Loucy (cell line): ENCODE data around the gene OVCH2.

ENCODE experiments used
- H2AFZ ChIP-seq: fragments of 200-600 bp; sonication (generic); 2 replicates; pipeline ENCODE4 v1.6.0; 2016; ENCODE audit warnings: antibody characterized with exemption, mild to moderate bottlenecking, low read length, moderate library complexity
- H3F3A ChIP-seq: fragments of 200-600 bp; 2 replicates; pipeline ENCODE4 v1.6.0; 2016; ENCODE audit warnings: antibody characterized with exemption, low read depth, mild to moderate bottlenecking
- H3K27me3 ChIP-seq: fragments of 200-600 bp; sonication (generic); 2 replicates; pipeline ENCODE4 v1.6.1; 2014; ENCODE audit warnings: low read length, mild to moderate bottlenecking; ENCODE audit not compliant: insufficient read depth, poor library complexity, severe bottlenecking
- H3K36me3 ChIP-seq: fragments of 200-600 bp; sonication (generic); 2 replicates; pipeline ENCODE4 v1.6.1; 2016; ENCODE audit warnings: low read length; ENCODE audit not compliant: insufficient read depth
- H3K4me1 ChIP-seq: fragments of 200-600 bp; sonication (generic); 2 replicates; pipeline ENCODE4 v1.5.1; 2014; ENCODE audit warnings: low read length, mild to moderate bottlenecking; ENCODE audit not compliant: insufficient read depth, poor library complexity, severe bottlenecking
- H3K4me2 ChIP-seq: fragments of 200-600 bp; sonication (generic); 2 replicates; pipeline ENCODE4 v1.6.0; 2014; ENCODE audit warnings: antibody characterized with exemption, low read length, low read depth, mild to moderate bottlenecking; ENCODE audit not compliant: poor library complexity, severe bottlenecking
- H3K4me3 ChIP-seq: fragments of 200-600 bp; sonication (generic); 2 replicates; pipeline ENCODE4 v1.5.1; 2014; ENCODE audit warnings: low read length, mild to moderate bottlenecking, mixed read lengths; ENCODE audit not compliant: poor library complexity, severe bottlenecking
- H3K79me2 ChIP-seq: fragments of 200-600 bp; sonication (generic); 2 replicates; pipeline ENCODE4 v1.6.1; 2014; ENCODE audit warnings: low read length; ENCODE audit not compliant: insufficient read depth
- H3K9ac ChIP-seq: fragments of 200-600 bp; sonication (generic); 2 replicates; pipeline ENCODE4 v1.6.0; 2014; ENCODE audit warnings: mild to moderate bottlenecking, low read depth, low read length, moderate library complexity; ENCODE audit not compliant: poor library complexity, severe bottlenecking
- H3K9me2 ChIP-seq: fragments of 200-600 bp; sonication (generic); replicated peaks from 2 replicates; pipeline ENCODE4 v1.6.1; 2016; ENCODE audit warnings: low read depth, low read length, mixed read lengths
- H3K9me3 ChIP-seq: fragments of 200-600 bp; sonication (generic); 2 replicates; pipeline ENCODE4 v1.6.1; 2014; ENCODE audit warnings: mild to moderate bottlenecking, antibody characterized with exemption, low read length, low read depth; ENCODE audit not compliant: insufficient read depth
- H4K20me1 ChIP-seq: fragments of 200-600 bp; sonication (generic); 2 replicates; pipeline ENCODE4 v1.6.0; 2014; ENCODE audit warnings: antibody characterized with exemption, low read length, mild to moderate bottlenecking; ENCODE audit not compliant: insufficient read depth, poor library complexity, severe bottlenecking
- EZH2phosphoT487 ChIP-seq: fragments of 200-600 bp; IDR thresholded peaks from 2 replicates; pipeline ENCODE4 v1.6.1; 2018; ENCODE audit warnings: antibody characterized with exemption, mild to moderate bottlenecking, moderate library complexity, borderline replicate concordance
- TF ChIP-seq, protein P1 (sequence below): fragments of 200-600 bp; sonication (generic); conservative IDR thresholded peaks from 2 replicates; pipeline ENCODE4 v1.5.1; 2014; ENCODE audit warnings: mild to moderate bottlenecking, antibody characterized with exemption, low read length

Gene OVCH2

DNA sequence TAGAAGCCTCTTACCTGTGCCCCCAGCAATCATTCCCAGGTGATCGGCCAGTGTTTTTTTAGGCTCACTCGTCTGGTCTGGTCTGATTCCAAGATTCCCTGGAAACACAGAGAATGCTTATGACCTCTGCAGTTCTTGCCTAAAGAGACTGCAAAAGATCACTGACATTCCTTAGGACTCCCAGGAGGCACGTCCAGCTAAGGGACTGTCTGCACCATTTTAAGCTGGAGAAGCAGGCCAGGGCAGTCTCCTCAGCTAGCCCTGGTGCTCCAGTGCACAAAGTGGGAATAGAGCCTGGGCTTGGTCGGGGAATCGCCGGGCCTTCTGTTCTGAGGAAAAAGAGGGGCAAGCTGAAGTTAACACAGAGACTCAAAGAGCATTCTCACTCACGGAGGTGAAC is 37.8 kb downstream of the OVCH2 start:
- H3K9me3 ChIP-seq, result no peaks in the 10 kb centered on the region
- H3K4me1 ChIP-seq, result no peaks in the 10 kb centered on the region
- no peak overlapping the region for H3K4me2 ChIP-seq
- TF ChIP-seq, protein P1, sequence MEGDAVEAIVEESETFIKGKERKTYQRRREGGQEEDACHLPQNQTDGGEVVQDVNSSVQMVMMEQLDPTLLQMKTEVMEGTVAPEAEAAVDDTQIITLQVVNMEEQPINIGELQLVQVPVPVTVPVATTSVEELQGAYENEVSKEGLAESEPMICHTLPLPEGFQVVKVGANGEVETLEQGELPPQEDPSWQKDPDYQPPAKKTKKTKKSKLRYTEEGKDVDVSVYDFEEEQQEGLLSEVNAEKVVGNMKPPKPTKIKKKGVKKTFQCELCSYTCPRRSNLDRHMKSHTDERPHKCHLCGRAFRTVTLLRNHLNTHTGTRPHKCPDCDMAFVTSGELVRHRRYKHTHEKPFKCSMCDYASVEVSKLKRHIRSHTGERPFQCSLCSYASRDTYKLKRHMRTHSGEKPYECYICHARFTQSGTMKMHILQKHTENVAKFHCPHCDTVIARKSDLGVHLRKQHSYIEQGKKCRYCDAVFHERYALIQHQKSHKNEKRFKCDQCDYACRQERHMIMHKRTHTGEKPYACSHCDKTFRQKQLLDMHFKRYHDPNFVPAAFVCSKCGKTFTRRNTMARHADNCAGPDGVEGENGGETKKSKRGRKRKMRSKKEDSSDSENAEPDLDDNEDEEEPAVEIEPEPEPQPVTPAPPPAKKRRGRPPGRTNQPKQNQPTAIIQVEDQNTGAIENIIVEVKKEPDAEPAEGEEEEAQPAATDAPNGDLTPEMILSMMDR, result no peak
- no peak for TF ChIP-seq EZH2phosphoT487
- H2AFZ ChIP-seq, result no peak overlapping the region
- H3K79me2 ChIP-seq, result no peaks in the 10 kb centered on the region
- no peaks in the 10 kb centered on the region for H3K27me3 ChIP-seq
- H3K9ac ChIP-seq, result no peak overlapping the region
- H4K20me1 ChIP-seq, result no peaks in the 10 kb centered on the region
- H3K36me3 ChIP-seq, result no peaks in the 10 kb centered on the region
- no peak overlapping the region for H3K4me3 ChIP-seq
- no peaks in the 10 kb centered on the region for H3F3A ChIP-seq
- H3K9me2 ChIP-seq, result no peaks in the 10 kb centered on the region

DNA sequence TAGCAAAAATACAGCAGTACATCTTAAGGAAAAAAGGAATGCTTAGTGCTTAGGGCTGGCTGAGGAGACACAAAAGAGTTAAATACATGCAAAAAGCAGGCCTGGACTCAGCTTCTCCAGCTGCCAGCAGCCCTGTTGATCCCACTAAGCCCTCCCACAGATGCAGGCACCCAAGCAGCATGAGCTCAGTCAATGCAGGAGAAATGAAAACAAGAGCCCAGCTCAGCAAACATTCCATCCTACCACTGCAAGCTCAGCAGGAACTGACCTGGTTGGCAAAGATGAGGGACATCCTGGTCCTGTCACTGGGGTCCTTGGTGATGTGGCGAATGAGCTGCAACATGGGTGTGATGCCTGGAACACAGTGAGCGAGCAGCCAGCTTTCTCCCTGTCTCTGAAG is 38.8 kb downstream of the OVCH2 start:
- no peaks in the 10 kb centered on the region for H3K27me3 ChIP-seq
- H3K4me2 ChIP-seq, result no peak overlapping the region
- H3K9me2 ChIP-seq, result no peaks in the 10 kb centered on the region
- no peaks in the 10 kb centered on the region for H3F3A ChIP-seq
- H3K36me3 ChIP-seq, result no peaks in the 10 kb centered on the region
- no peaks in the 10 kb centered on the region for H4K20me1 ChIP-seq
- no peak overlapping the region for H3K9ac ChIP-seq
- no peaks in the 10 kb centered on the region for H3K9me3 ChIP-seq
- no peak overlapping the region for H3K4me3 ChIP-seq
- H3K4me1 ChIP-seq, result no peaks in the 10 kb centered on the region
- no peak overlapping the region for H2AFZ ChIP-seq
- TF ChIP-seq EZH2phosphoT487, result no peak
- TF ChIP-seq, protein P1, result no peak
- no peaks in the 10 kb centered on the region for H3K79me2 ChIP-seq

DNA sequence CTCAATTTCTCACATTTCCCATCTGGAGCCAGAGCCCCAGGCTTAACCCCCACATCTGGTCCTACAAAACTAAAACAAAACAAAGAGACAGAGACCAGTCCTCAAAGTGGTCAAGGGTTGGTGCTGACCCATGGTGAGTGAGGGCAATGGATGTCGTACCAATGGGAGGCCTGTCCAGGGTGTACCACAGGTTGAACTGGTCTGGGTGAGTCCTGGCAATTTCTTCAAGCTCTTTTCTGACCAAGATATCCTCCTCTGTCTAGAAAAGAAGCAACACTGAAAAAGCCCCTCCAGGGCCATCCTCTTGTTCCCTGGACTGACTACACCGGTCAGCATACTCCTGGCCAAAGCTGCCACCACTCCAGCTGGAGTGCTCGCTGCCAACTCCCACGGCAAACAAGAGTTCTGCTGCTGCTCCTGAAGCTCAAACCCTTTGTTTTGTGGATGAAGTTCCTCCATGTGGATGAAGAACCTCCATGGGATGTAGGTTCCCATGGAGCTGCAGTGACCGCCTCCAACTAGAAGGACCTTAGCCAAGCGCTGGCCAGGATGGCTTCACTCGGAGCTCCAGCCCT is 39.9 kb downstream of the OVCH2 start:
- no peak overlapping the region for H3K4me3 ChIP-seq
- no peaks in the 10 kb centered on the region for H3K36me3 ChIP-seq
- TF ChIP-seq EZH2phosphoT487, result no peak
- TF ChIP-seq, protein P1, result no peak

More for the DNA sequence above, 39.9 kb downstream of the OVCH2 start:
- Histone ChIP-seq H2AFZ (no peak overlapping the region), H3F3A (no peaks in the 10 kb centered on the region), H4K20me1 (no peaks in the 10 kb centered on the region), H3K4me2 (no peak overlapping the region), H3K79me2 (no peaks in the 10 kb centered on the region), H3K9ac (no peak overlapping the region), H3K9me2 (no peaks in the 10 kb centered on the region), H3K4me1 (no peaks in the 10 kb centered on the region), H3K9me3 (no peaks in the 10 kb centered on the region), H3K27me3 (no peaks in the 10 kb centered on the region)
